ENCODE data around the gene PRKN.
A peak's percentile ranks its signal among the peaks of the same experiment; 100 is the strongest.

GRCh38 chr6:162719528-162719927 is 8.0 kb downstream of the PRKN start:
- TF ChIP-seq ZBTB8A (tag by site-specific recombination; IDR thresholded peaks at IDR 0.05) (no peak), ZNF23 (tag by site-specific recombination; IDR thresholded peaks at IDR 0.05; ENCODE audit: borderline replicate concordance) (no peak), OVOL3 (tag by site-specific recombination; IDR thresholded peaks at IDR 0.05) (no peak), CTCF (tag by site-specific recombination; IDR thresholded peaks at IDR 0.05) (no peak), ZFP41 (tag by site-specific recombination; IDR thresholded peaks at IDR 0.05; ENCODE audit: borderline replicate concordance) (no peak), ZEB2 (tag by site-specific recombination; IDR thresholded peaks at IDR 0.05) (no peak), SCRT2 (tag by site-specific recombination; IDR thresholded peaks at IDR 0.05) (peak; percentile 52), ZNF211 (tag by site-specific recombination; IDR thresholded peaks at IDR 0.05; ENCODE audit: low read depth) (no peak), BCL6B (tag by site-specific recombination; IDR thresholded peaks at IDR 0.05) (no peak), ZNF138 (tag by site-specific recombination; IDR thresholded peaks at IDR 0.05; ENCODE audit: borderline replicate concordance) (no peak), ZBTB11 (tag by site-specific recombination; conservative IDR thresholded peaks at IDR 0.05; ENCODE audit: low read depth) (no peak), PRDM6 (tag by site-specific recombination; IDR thresholded peaks at IDR 0.05) (no peak), HOXA7 (CRISPR knock-in tag; IDR thresholded peaks at IDR 0.05; ENCODE audit: borderline replicate concordance) (no peak)
